IMR-90 (cell line): ENCODE results near the gene LUZP1. TPM values are rescaled to one million over a fixed set of nuclear protein-coding genes. Genes with fewer than 3 reads are reported as not detected.

Source experiments
- ATAC-seq: fragments of 200-7000 bp; cut with Tn5 transposase; 2 replicates; pipeline ENCODE4 v1.9.1; 2020; ENCODE audit warnings: low read depth, mild to moderate bottlenecking, moderate library complexity
- BruUV-seq: library from RNA; stranded (reverse); fragments of 400-500 nt; replicated peaks from 2 replicates; lab custom pipeline; 2021; lab: Mats Ljungman, UMichigan
- CTCF ChIA-PET: fragments of 300-600 bp; formaldehyde crosslinking; extraction: SDS; loops from one replicate; lab custom pipeline; 2021; ENCODE audit warnings: antibody characterized with exemption; lab: Yijun Ruan, JAX
- POLR2A ChIA-PET: fragments of 300-600 bp; sonication (Branson Sonifier 250); formaldehyde crosslinking; loops from one replicate; lab custom pipeline; 2022; ENCODE audit warnings: antibody characterized with exemption; ENCODE audit not compliant: unreplicated experiment; lab: Charles Lee
- DNase-seq: peaks from one replicate; pipeline ENCODE4 v3.0.0; 2013
- H2AFZ ChIP-seq: replicated peaks from 2 replicates; pipeline ENCODE3; 2013; ENCODE audit warnings: low read length, mild to moderate bottlenecking; ENCODE audit not compliant: poor library complexity
- H2AK5ac ChIP-seq: 2 replicates; pipeline ENCODE4 v1.6.1; 2013; ENCODE audit warnings: low read depth, low read length, inconsistent platforms
- H2AK9ac ChIP-seq: replicated peaks from 2 replicates; pipeline ENCODE3; 2013; ENCODE audit warnings: mild to moderate bottlenecking, low read depth, low read length, moderate library complexity; ENCODE audit not compliant: poor library complexity
- H2BK120ac ChIP-seq: 2 replicates; pipeline ENCODE4 v1.6.1; 2013; ENCODE audit warnings: low read depth, low read length, inconsistent platforms
- H2BK15ac ChIP-seq: 3 replicates; pipeline ENCODE4 v1.6.1; 2013; ENCODE audit warnings: low read depth, low read length, inconsistent platforms
- H2BK20ac ChIP-seq: 2 replicates; pipeline ENCODE4 v1.6.1; 2013; ENCODE audit warnings: low read depth, mild to moderate bottlenecking, inconsistent platforms, low read length, moderate library complexity
- H2BK5ac ChIP-seq: 2 replicates; pipeline ENCODE4 v1.6.1; 2013; ENCODE audit warnings: mild to moderate bottlenecking, low read depth, low read length, inconsistent platforms; ENCODE audit not compliant: poor library complexity, severe bottlenecking
- H3K14ac ChIP-seq: replicated peaks from 2 replicates; pipeline ENCODE4 v1.6.1; 2013; ENCODE audit warnings: low read depth, low read length, inconsistent platforms
- H3K18ac ChIP-seq: 2 replicates; pipeline ENCODE4 v1.6.1; 2013; ENCODE audit warnings: low read depth, low read length, control low read depth
- H3K23ac ChIP-seq: 2 replicates; pipeline ENCODE4 v1.6.1; 2013; ENCODE audit warnings: low read depth, low read length, inconsistent platforms
- H3K27ac ChIP-seq: 2 replicates; pipeline ENCODE4 v1.5.1; 2013; ENCODE audit warnings: mild to moderate bottlenecking, control low read depth, low read length; ENCODE audit not compliant: insufficient read depth
- H3K27me3 ChIP-seq: 2 replicates; pipeline ENCODE4 v1.6.1; 2013; ENCODE audit warnings: low read length; ENCODE audit not compliant: control insufficient read depth, insufficient read depth
- H3K36me3 ChIP-seq: 2 replicates; pipeline ENCODE4 v1.6.1; 2013; ENCODE audit warnings: low read length, mixed read lengths; ENCODE audit not compliant: control insufficient read depth, insufficient read depth
- H3K4ac ChIP-seq: 2 replicates; pipeline ENCODE4 v1.6.1; 2013; ENCODE audit warnings: low read depth, low read length, inconsistent platforms
- H3K4me1 ChIP-seq: 2 replicates; pipeline ENCODE4 v1.6.1; 2013; ENCODE audit warnings: low read length, mixed read lengths; ENCODE audit not compliant: control insufficient read depth, insufficient read depth
- H3K4me2 ChIP-seq: 2 replicates; pipeline ENCODE4 v1.6.1; 2013; ENCODE audit warnings: low read depth, mild to moderate bottlenecking, control low read depth, low read length, moderate library complexity
- H3K4me3 ChIP-seq: 2 replicates; pipeline ENCODE4 v1.5.1; 2013; ENCODE audit warnings: low read depth, mild to moderate bottlenecking, control low read depth, low read length, moderate library complexity; ENCODE audit not compliant: insufficient read depth
- H3K56ac ChIP-seq: 2 replicates; pipeline ENCODE4 v1.6.1; 2013; ENCODE audit warnings: low read length, inconsistent platforms; ENCODE audit not compliant: insufficient read depth; ENCODE audit errors: extremely low read depth
- H3K79me1 ChIP-seq, 2 experiments: 2 replicates each; pipeline ENCODE4 v1.6.1; 2013; ENCODE audit warnings: low read length in 2 of 2, inconsistent platforms in 1 of 2, low read depth in 1 of 2
- H3K9ac ChIP-seq: 2 replicates; pipeline ENCODE4 v1.6.1; 2013; ENCODE audit warnings: low read depth, low read length, control low read depth
- H3K9me1 ChIP-seq: 2 replicates; pipeline ENCODE4 v1.6.1; 2013; ENCODE audit warnings: low read length, inconsistent platforms; ENCODE audit not compliant: insufficient read depth
- H3K9me3 ChIP-seq: 2 replicates; pipeline ENCODE4 v1.6.1; 2013; ENCODE audit warnings: low read length; ENCODE audit not compliant: control insufficient read depth, insufficient read depth
- H4K20me1 ChIP-seq: 2 replicates; pipeline ENCODE4 v1.6.1; 2013; ENCODE audit warnings: low read length, inconsistent platforms; ENCODE audit not compliant: insufficient read depth
- H4K5ac ChIP-seq: 2 replicates; pipeline ENCODE4 v1.6.1; 2013; ENCODE audit warnings: mild to moderate bottlenecking, low read depth, low read length, control low read depth
- H4K8ac ChIP-seq, 2 experiments: 2 replicates each; pipeline ENCODE4 v1.6.1; 2013; ENCODE audit warnings: low read depth in 2 of 2, low read length in 2 of 2, control low read depth in 1 of 2, inconsistent platforms in 1 of 2
- H4K91ac ChIP-seq: 2 replicates; pipeline ENCODE4 v1.6.1; 2013; ENCODE audit warnings: low read depth, low read length, inconsistent platforms; ENCODE audit not compliant: insufficient read depth
- FOS ChIP-seq: fragments of 150-350 bp; IDR thresholded peaks from 2 replicates; pipeline ENCODE4 v1.6.1; 2016; ENCODE audit warnings: low read depth, low read length
- MAFK ChIP-seq: IDR thresholded peaks from 2 replicates; pipeline ENCODE4 v1.6.1; 2012; ENCODE audit warnings: low read depth, low read length, improper control_type of control experiment
- POLR2A ChIP-seq: IDR thresholded peaks from 2 replicates; pipeline ENCODE4 v1.6.1; 2012; ENCODE audit warnings: mild to moderate bottlenecking, low read depth, low read length
- SMC3 ChIP-seq: fragments of 150-350 bp; IDR thresholded peaks from 2 replicates; pipeline ENCODE4 v1.6.1; 2016; ENCODE audit warnings: low read depth, mild to moderate bottlenecking, antibody characterized with exemption, low read length, moderate library complexity
- dilution Hi-C: fragments of 300-500 bp; cut with HindIII; formaldehyde crosslinking; loops from one replicate; pipeline ENCODE4 v1.14.3; 2018; ENCODE audit warnings: low sequenced_read_pairs; ENCODE audit not compliant: unreplicated experiment
- in situ Hi-C: fragments of 300-500 bp; cut with MboI; formaldehyde crosslinking; loops from 3 replicates; pipeline ENCODE4 v1.14.3; 2019; ENCODE audit warnings: low sequenced_read_pairs, inconsistent platforms, mixed read lengths
- intact Hi-C: fragments of 100-400 bp; cut with micrococcal nuclease; formaldehyde crosslinking; loops from 2 replicates; pipeline ENCODE4 v1.10.0; 2022
- polyA plus RNA-seq, 3 experiments: library from polyadenylated mRNA; depleted of rRNA; stranded (reverse); fragments of >200 nt; gene quantifications; 2 replicates each; pipeline ENCODE4 v1.2.3, GENCODE V29; 2012; ENCODE audit warnings: low replicate concordance in 1 of 3
- total RNA-seq: library from RNA; depleted of rRNA; stranded (reverse); fragments of >200 nt; gene quantifications from 2 replicates; pipeline ENCODE4 v1.2.3, GENCODE V29; 2012

LUZP1 gene
- total and polyA plus RNA-seq, 2 of the 4 experiments (the other 2 are of a cell fraction) = 13.1 to 31.7 TPM

DNA sequence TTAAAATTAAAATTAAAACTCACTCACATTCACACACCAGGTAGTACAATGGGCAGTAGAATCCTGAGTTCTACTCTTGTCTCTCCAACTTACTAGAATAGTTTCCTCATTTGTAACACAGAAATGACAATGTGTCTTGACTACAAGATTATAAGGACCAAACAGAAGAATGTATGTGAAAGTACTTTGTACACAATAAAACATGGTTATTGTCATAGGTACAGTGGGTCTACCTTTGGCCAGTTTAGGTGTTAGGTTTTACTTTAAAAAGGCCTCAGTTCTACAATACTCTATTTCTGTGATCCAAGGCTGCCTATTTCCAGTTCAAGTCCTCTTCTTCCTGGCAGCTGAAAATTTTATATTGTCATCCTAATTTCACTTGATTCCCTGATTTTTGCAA, 50.2 kb downstream of the LUZP1 start:
- H2BK20ac ChIP-seq = no peak overlapping the region
- no peak overlapping the region for H4K5ac ChIP-seq
- TF ChIP-seq MAFK (no peak), POLR2A (no peak), FOS (no peak), SMC3 (no peak)
- H2AK5ac ChIP-seq = no peak overlapping the region
- in situ Hi-C loops (no loop called here), dilution Hi-C loops (no loop called here), intact Hi-C loops (no loop called here)
- no peak overlapping the region for H3K14ac ChIP-seq
- ChIA-PET CTCF (no interaction called here), POLR2A (interaction anchor here (0.6 kb wide), 1 partner anchor 15 kb away, joined by 3 read pairs; no protein-coding TSS in a partner anchor)
- H3K56ac ChIP-seq = no peak overlapping the region
- H2AFZ ChIP-seq = no peak overlapping the region
- peaks cover 66% of the 10 kb centered on the region for H4K20me1 ChIP-seq
- peak overlapping the region in 1 of 2 experiments; percentile 20; a peak in 1 of 4 replicates for H4K8ac ChIP-seq
- peaks cover 4 to 81% of the 10 kb centered on the region in 2 experiments; a peak in 3 of 4 replicates for H3K79me1 ChIP-seq
- H2BK120ac ChIP-seq = no peak overlapping the region
- no peak overlapping the region for H2BK15ac ChIP-seq
- H3K27me3 ChIP-seq = no peaks in the 10 kb centered on the region
- H3K4me2 ChIP-seq = no peak overlapping the region
- no peak overlapping the region for H2BK5ac ChIP-seq
- H3K4me1 ChIP-seq = peaks cover 18% of the 10 kb centered on the region
- H3K9me3 ChIP-seq = no peaks in the 10 kb centered on the region
- no peaks in the 10 kb centered on the region for H3K36me3 ChIP-seq
- no peak overlapping the region for H3K4ac ChIP-seq
- H2AK9ac ChIP-seq = no peak overlapping the region
- no peak overlapping the region for H3K18ac ChIP-seq
- H3K27ac ChIP-seq = no peak overlapping the region
- DNase-seq (no peak), ATAC-seq (no peak)
- no peak overlapping the region for H4K91ac ChIP-seq
- peaks cover 20% of the 10 kb centered on the region for H3K9me1 ChIP-seq
- no peak overlapping the region for H3K23ac ChIP-seq
- no peak overlapping the region for H3K4me3 ChIP-seq
- no peak overlapping the region for H3K9ac ChIP-seq
- no TSS peak for BruUV-seq
